ENCODE data around the gene CDCP2. TPM values are rescaled to one million over a fixed set of nuclear protein-coding genes. Genes with fewer than 3 reads are reported as not detected.
A peak's percentile ranks its signal among the peaks of the same experiment; 100 is the strongest.

Gene CDCP2
- total RNA-seq, 6 experiments from 2014 or later: not detected

GRCh38 chr1:54127594-54128300 is 25.1 kb downstream of the CDCP2 start:
- Mint-ChIP-seq H3K27ac (no peak overlapping the region), H3K9me3 (no peaks in the 10 kb centered on the region), H3K36me3 (ENCODE audit: low read depth) (no peaks in the 10 kb centered on the region), H3K4me3 (no peak overlapping the region), H3K27me3 (ENCODE audit: insufficient read depth) (peaks cover 6% of the 10 kb centered on the region; the same call in 1 of the 2 replicates), H3K4me1 (ENCODE audit: low read depth) (peaks cover 15% of the 10 kb centered on the region)
- no peak for DNase-seq
- TF ChIP-seq CTCF (IDR thresholded peaks at IDR 0.05): no peak

GRCh38 chr1:54126271-54126815 is 26.5 kb downstream of the CDCP2 start:
- no peak overlapping the region for H3K27ac Mint-ChIP-seq
- no peak for DNase-seq
- no peaks in the 10 kb centered on the region for H3K9me3 Mint-ChIP-seq
- H3K4me3 Mint-ChIP-seq: no peak overlapping the region
- no peak for TF ChIP-seq CTCF (IDR thresholded peaks at IDR 0.05)
- peaks cover 4% of the 10 kb centered on the region; the same call in 1 of the 2 replicates for H3K27me3 Mint-ChIP-seq (ENCODE audit: insufficient read depth)
- peaks cover under 1% of the 10 kb centered on the region for H3K4me1 Mint-ChIP-seq (ENCODE audit: low read depth)
- no peaks in the 10 kb centered on the region for H3K36me3 Mint-ChIP-seq (ENCODE audit: low read depth)

- no peak for DNase-seq
- H3K4me3 Mint-ChIP-seq: no peak overlapping the region
- H3K9me3 Mint-ChIP-seq: no peaks in the 10 kb centered on the region
- peak; percentile 67 for TF ChIP-seq CTCF (IDR thresholded peaks at IDR 0.05)
- no peaks in the 10 kb centered on the region for H3K36me3 Mint-ChIP-seq (ENCODE audit: low read depth)
- H3K27ac Mint-ChIP-seq: no peak overlapping the region
- H3K27me3 Mint-ChIP-seq (ENCODE audit: insufficient read depth): peaks cover 4% of the 10 kb centered on the region; the same call in 1 of the 2 replicates
- H3K4me1 Mint-ChIP-seq (ENCODE audit: low read depth): no peaks in the 10 kb centered on the region; the same call in 1 of the 2 replicates
Observed at GRCh38 chr1:54125386-54126070, 27.3 kb downstream of the CDCP2 start.

GRCh38 chr1:54124906-54125305 is 27.9 kb downstream of the CDCP2 start:
- no peak overlapping the region for H3K4me3 Mint-ChIP-seq
- H3K36me3 Mint-ChIP-seq (ENCODE audit: low read depth): no peaks in the 10 kb centered on the region
- no peaks in the 10 kb centered on the region; the same call in 1 of the 2 replicates for H3K4me1 Mint-ChIP-seq (ENCODE audit: low read depth)
- DNase-seq: no peak
- H3K27me3 Mint-ChIP-seq (ENCODE audit: insufficient read depth): peaks cover 3% of the 10 kb centered on the region; the same call in 1 of the 2 replicates
- TF ChIP-seq CTCF (IDR thresholded peaks at IDR 0.05): no peak
- no peak overlapping the region for H3K27ac Mint-ChIP-seq
- H3K9me3 Mint-ChIP-seq: no peaks in the 10 kb centered on the region

- no peak overlapping the region for H3K27ac Mint-ChIP-seq
- H3K4me3 Mint-ChIP-seq: no peak overlapping the region
Observed at GRCh38 chr1:54124472-54124871, 28.3 kb downstream of the CDCP2 start.

More at GRCh38 chr1:54124472-54124871, 28.3 kb downstream of the CDCP2 start:
- no peaks in the 10 kb centered on the region for H3K36me3 Mint-ChIP-seq (ENCODE audit: low read depth)
- H3K9me3 Mint-ChIP-seq: no peaks in the 10 kb centered on the region
- no peak for TF ChIP-seq CTCF (IDR thresholded peaks at IDR 0.05)
- H3K4me1 Mint-ChIP-seq (ENCODE audit: low read depth): no peaks in the 10 kb centered on the region; the same call in 1 of the 2 replicates
- DNase-seq: no peak
- peaks cover 3% of the 10 kb centered on the region; the same call in 1 of the 2 replicates for H3K27me3 Mint-ChIP-seq (ENCODE audit: insufficient read depth)
